Mesenchymal stem cell (in vitro differentiated cells and primary cell): Measurements from ENCODE around the gene SEMA4F.

ENCODE experiments used
- DNase-seq: peaks from one replicate; pipeline ENCODE4 v3.0.0-alpha.2; 2013
- H2AFZ ChIP-seq: one replicate; pipeline ENCODE4 v1.6.1; 2013; ENCODE audit warnings: low read depth, mild to moderate bottlenecking, control low read depth, inconsistent platforms, low read length, moderate library complexity
- H2AK5ac ChIP-seq: 2 replicates; pipeline ENCODE4 v1.6.1; 2013; ENCODE audit warnings: low read length, moderate library complexity, mild to moderate bottlenecking, inconsistent platforms; ENCODE audit not compliant: severe bottlenecking
- H2BK120ac ChIP-seq: one replicate; pipeline ENCODE4 v1.6.1; 2013; ENCODE audit warnings: low read depth, mild to moderate bottlenecking, inconsistent platforms, low read length, moderate library complexity
- H2BK12ac ChIP-seq, 2 experiments: one replicate each; pipeline ENCODE4 v1.6.1; 2013; ENCODE audit warnings: inconsistent platforms in 2 of 2, low read length in 2 of 2, mild to moderate bottlenecking in 2 of 2, moderate library complexity in 2 of 2, control low read depth in 1 of 2
- H2BK15ac ChIP-seq: one replicate; pipeline ENCODE4 v1.6.1; 2013; ENCODE audit warnings: mild to moderate bottlenecking, low read depth, inconsistent platforms; ENCODE audit not compliant: poor library complexity, severe bottlenecking
- H2BK5ac ChIP-seq: 2 replicates; pipeline ENCODE4 v1.6.1; 2013; ENCODE audit warnings: low read depth, mild to moderate bottlenecking, low read length, control low read depth, inconsistent platforms; ENCODE audit not compliant: poor library complexity, severe bottlenecking
- H3K14ac ChIP-seq, 2 experiments: one replicate each; pipeline ENCODE4 v1.6.1; 2013; ENCODE audit warnings: inconsistent platforms in 2 of 2, low read length in 2 of 2, control low read depth in 1 of 2, mild to moderate bottlenecking in 1 of 2, moderate library complexity in 1 of 2
- H3K18ac ChIP-seq, 2 experiments: one replicate each; pipeline ENCODE4 v1.6.1; 2013; ENCODE audit warnings: inconsistent platforms in 2 of 2, low read length in 2 of 2, control low read depth in 1 of 2, low read depth in 1 of 2, mild to moderate bottlenecking in 1 of 2
- H3K23ac ChIP-seq, 2 experiments: one replicate each; pipeline ENCODE4 v1.6.1; 2013; ENCODE audit warnings: inconsistent platforms in 2 of 2, low read length in 2 of 2, mild to moderate bottlenecking in 2 of 2, moderate library complexity in 2 of 2, control low read depth in 1 of 2
- H3K27ac ChIP-seq: 2 replicates; pipeline ENCODE4 v1.5.1; 2013; ENCODE audit warnings: mild to moderate bottlenecking, moderate library complexity, low read length, control low read depth, inconsistent platforms; ENCODE audit not compliant: poor library complexity, severe bottlenecking
- H3K27me3 ChIP-seq, 2 experiments: 2 replicates each; pipeline versions ENCODE4 v1.6.1 to v1.7.0; 2013; ENCODE audit warnings: low read length in 2 of 2, mild to moderate bottlenecking in 2 of 2, moderate library complexity in 2 of 2, control low read depth in 1 of 2, inconsistent platforms in 1 of 2; ENCODE audit not compliant: control insufficient read depth in 1 of 2, insufficient read depth in 1 of 2
- H3K36me3 ChIP-seq, 2 experiments: 2 replicates each; pipeline versions ENCODE4 v1.6.1 to v1.7.0; 2013; ENCODE audit warnings: low read length in 2 of 2, control low read depth in 1 of 2, inconsistent platforms in 1 of 2, low read depth in 1 of 2, mild to moderate bottlenecking in 1 of 2; ENCODE audit not compliant: insufficient read depth in 2 of 2, control insufficient read depth in 1 of 2
- H3K4ac ChIP-seq, 2 experiments: one replicate each; pipeline ENCODE4 v1.6.1; 2013; ENCODE audit warnings: inconsistent platforms in 2 of 2, low read length in 2 of 2, mild to moderate bottlenecking in 2 of 2, moderate library complexity in 2 of 2, control low read depth in 1 of 2, low read depth in 1 of 2
- H3K4me1 ChIP-seq: 2 replicates; pipeline ENCODE4 v1.6.1; 2013; ENCODE audit warnings: low read depth, low read length, control low read depth; ENCODE audit not compliant: control insufficient read depth, insufficient read depth
- H3K4me2 ChIP-seq: 2 replicates; pipeline ENCODE4 v1.6.1; 2013; ENCODE audit warnings: low read length, mild to moderate bottlenecking, inconsistent platforms; ENCODE audit not compliant: poor library complexity, severe bottlenecking
- H3K4me3 ChIP-seq, 2 experiments: 2 replicates each; pipeline versions ENCODE4 v1.5.1 to v1.7.0; 2013; ENCODE audit warnings: low read length in 2 of 2, mild to moderate bottlenecking in 2 of 2, control low read depth in 1 of 2, low read depth in 1 of 2; ENCODE audit not compliant: insufficient read depth in 1 of 2
- H3K79me1 ChIP-seq: replicated peaks from 2 replicates; pipeline ENCODE4 v1.6.1; 2013; ENCODE audit warnings: mild to moderate bottlenecking, control low read depth, low read length, inconsistent platforms; ENCODE audit not compliant: poor library complexity, severe bottlenecking
- H3K9ac ChIP-seq: 2 replicates; pipeline ENCODE4 v1.7.0; 2013; ENCODE audit warnings: mild to moderate bottlenecking, low read length, moderate library complexity
- H3K9me3 ChIP-seq: 2 replicates; pipeline ENCODE4 v1.7.0; 2013; ENCODE audit warnings: mild to moderate bottlenecking, low read length; ENCODE audit not compliant: control insufficient read depth
- H4K8ac ChIP-seq: one replicate; pipeline ENCODE4 v1.6.1; 2013; ENCODE audit warnings: inconsistent platforms, mild to moderate bottlenecking, low read length, moderate library complexity
- H4K91ac ChIP-seq: one replicate; pipeline ENCODE4 v1.6.1; 2013; ENCODE audit warnings: mild to moderate bottlenecking, low read length, inconsistent platforms
- WGBS: methylation state at CpG from one replicate; pipeline ENCODE4 v1.1.7; 2013; ENCODE audit warnings: mixed read lengths; 5-methylcytosine and 5-hydroxymethylcytosine counted together

SEMA4F gene

GRCh38 chr2:74694281-74694680, 40.2 kb downstream of the SEMA4F start:
- H2AFZ ChIP-seq: no peak overlapping the region
- H3K4ac ChIP-seq: no peak overlapping the region
- H3K14ac ChIP-seq: no peak overlapping the region
- H2BK12ac ChIP-seq: no peak overlapping the region
- H3K27me3 ChIP-seq: peaks cover 0 to 35% of the 10 kb centered on the region in 2 experiments
- H3K9me3 ChIP-seq: no peaks in the 10 kb centered on the region
- no peaks in the 10 kb centered on the region for H3K4me1 ChIP-seq
- H3K36me3 ChIP-seq: no peaks in the 10 kb centered on the region
- H4K91ac ChIP-seq: no peak overlapping the region
- H2AK5ac ChIP-seq: no peak overlapping the region
- no peak overlapping the region for H3K4me3 ChIP-seq
- 100% methylated on average over 1 of the region's 3 CpGs for WGBS
- H2BK15ac ChIP-seq: no peak overlapping the region
- H3K4me2 ChIP-seq: no peak overlapping the region
- no peak overlapping the region for H2BK120ac ChIP-seq
- H3K9ac ChIP-seq: no peak overlapping the region
- H3K23ac ChIP-seq: no peak overlapping the region
- H3K18ac ChIP-seq: no peak overlapping the region
- H2BK5ac ChIP-seq: no peak overlapping the region
- no peak for DNase-seq
- no peak overlapping the region for H4K8ac ChIP-seq
- no peak overlapping the region for H3K27ac ChIP-seq
- H3K79me1 ChIP-seq: no peaks in the 10 kb centered on the region

GRCh38 chr2:74695663-74696062, 41.6 kb downstream of the SEMA4F start:
- Histone ChIP-seq H4K8ac (no peak overlapping the region), H3K36me3 (no peaks in the 10 kb centered on the region), H2BK12ac (no peak overlapping the region), H2BK15ac (no peak overlapping the region), H3K14ac (no peak overlapping the region), H3K4me1 (no peaks in the 10 kb centered on the region), H3K27ac (no peak overlapping the region), H3K4me3 (no peak overlapping the region), H3K9me3 (no peaks in the 10 kb centered on the region), H2BK5ac (no peak overlapping the region), H3K18ac (no peak overlapping the region), H2AK5ac (no peak overlapping the region), H4K91ac (no peak overlapping the region), H2AFZ (no peak overlapping the region), H3K23ac (no peak overlapping the region), H3K79me1 (no peaks in the 10 kb centered on the region), H3K27me3 (peaks cover 0 to 44% of the 10 kb centered on the region in 2 experiments), H3K9ac (no peak overlapping the region), H3K4me2 (no peak overlapping the region), H3K4ac (no peak overlapping the region), H2BK120ac (no peak overlapping the region)
- WGBS: 73% methylated on average over 3 of the region's 4 CpGs
- no peak for DNase-seq

GRCh38 chr2:74696829-74697228, 42.8 kb downstream of the SEMA4F start:
- Histone ChIP-seq H4K8ac (no peak overlapping the region), H2BK15ac (no peak overlapping the region), H3K9me3 (no peaks in the 10 kb centered on the region), H3K9ac (no peak overlapping the region), H2BK5ac (no peak overlapping the region), H3K4me1 (peaks cover 3% of the 10 kb centered on the region), H3K23ac (no peak overlapping the region), H3K4me2 (no peak overlapping the region), H3K18ac (no peak overlapping the region), H3K4ac (no peak overlapping the region), H3K36me3 (no peaks in the 10 kb centered on the region), H4K91ac (no peak overlapping the region), H3K4me3 (no peak overlapping the region), H3K14ac (no peak overlapping the region), H3K79me1 (no peaks in the 10 kb centered on the region), H2BK12ac (no peak overlapping the region), H2BK120ac (no peak overlapping the region), H2AK5ac (no peak overlapping the region), H3K27me3 (peaks cover 3 to 52% of the 10 kb centered on the region in 2 experiments), H2AFZ (no peak overlapping the region), H3K27ac (no peak overlapping the region)
- 40% methylated on average over 1 of the region's 2 CpGs for WGBS
- peak; percentile 44 for DNase-seq

GRCh38 chr2:74700643-74701372, 46.8 kb downstream of the SEMA4F start:
- no peak overlapping the region for H4K91ac ChIP-seq
- no peak for DNase-seq
- peaks cover 3% of the 10 kb centered on the region for H3K4me1 ChIP-seq
- no peak overlapping the region for H3K23ac ChIP-seq
- H3K27ac ChIP-seq: no peak overlapping the region
- no peak overlapping the region for H2BK12ac ChIP-seq
- H3K79me1 ChIP-seq: no peaks in the 10 kb centered on the region
- peak overlapping the region in 1 of 2 experiments; percentile 14 for H3K18ac ChIP-seq
- H2BK120ac ChIP-seq: no peak overlapping the region
- 99% methylated on average over 2 of the region's 2 CpGs for WGBS
- no peak overlapping the region for H4K8ac ChIP-seq
- H3K36me3 ChIP-seq: no peaks in the 10 kb centered on the region
- peaks cover 3 to 39% of the 10 kb centered on the region in 2 experiments for H3K27me3 ChIP-seq
- no peak overlapping the region for H3K9ac ChIP-seq
- H2BK15ac ChIP-seq: no peak overlapping the region
- no peaks in the 10 kb centered on the region for H3K9me3 ChIP-seq
- no peak overlapping the region for H3K4me2 ChIP-seq
- H3K14ac ChIP-seq: no peak overlapping the region
- H3K4ac ChIP-seq: no peak overlapping the region
- H3K4me3 ChIP-seq: no peak overlapping the region
- H2AFZ ChIP-seq: no peak overlapping the region
- H2BK5ac ChIP-seq: no peak overlapping the region
- no peak overlapping the region for H2AK5ac ChIP-seq
